ENCODE measurements around the gene TYRO3.
A peak's percentile ranks its signal among the peaks of the same experiment; 100 is the strongest.

The TYRO3 gene

GRCh38 chr15:41564286-41564959 lies 5.4 kb downstream of the TYRO3 start:
- in situ Hi-C loops (cut with MboI; ENCODE audit: low sequenced_read_pairs, unreplicated experiment): no loop called here
- TF ChIP-seq CTCF (IDR thresholded peaks at IDR 0.05; ENCODE audit: borderline replicate concordance, control extremely low read depth, extremely low read depth, insufficient read depth, missing control alignments): no peak
- DNase-seq (ENCODE audit: low spot score): no peak

- DNase-seq (ENCODE audit: low spot score): no peak
- in situ Hi-C loops (cut with MboI; ENCODE audit: low sequenced_read_pairs, unreplicated experiment): no loop called here
- no peak for TF ChIP-seq CTCF (IDR thresholded peaks at IDR 0.05; ENCODE audit: borderline replicate concordance, control extremely low read depth, extremely low read depth, insufficient read depth, missing control alignments)
Measured at GRCh38 chr15:41564960-41565502, 6.0 kb downstream of the TYRO3 start.

- no peak for DNase-seq (ENCODE audit: low spot score)
- in situ Hi-C loops (cut with MboI; ENCODE audit: low sequenced_read_pairs, unreplicated experiment): no loop called here
- TF ChIP-seq CTCF (IDR thresholded peaks at IDR 0.05; ENCODE audit: borderline replicate concordance, control extremely low read depth, extremely low read depth, insufficient read depth, missing control alignments): no peak
Measured at GRCh38 chr15:41565702-41566101, 6.7 kb downstream of the TYRO3 start.

- TF ChIP-seq CTCF (IDR thresholded peaks at IDR 0.05; ENCODE audit: borderline replicate concordance, control extremely low read depth, extremely low read depth, insufficient read depth, missing control alignments): no peak
- DNase-seq (ENCODE audit: low spot score): no peak
- in situ Hi-C loops (cut with MboI; ENCODE audit: low sequenced_read_pairs, unreplicated experiment): no loop called here
Measured at GRCh38 chr15:41566121-41566885, 7.3 kb downstream of the TYRO3 start.

- peak; percentile 4 for DNase-seq (ENCODE audit: low spot score)
- no peak for TF ChIP-seq CTCF (IDR thresholded peaks at IDR 0.05; ENCODE audit: borderline replicate concordance, control extremely low read depth, extremely low read depth, insufficient read depth, missing control alignments)
- in situ Hi-C loops (cut with MboI; ENCODE audit: low sequenced_read_pairs, unreplicated experiment): no loop called here
Measured at GRCh38 chr15:41567261-41567660, 8.2 kb downstream of the TYRO3 start.

- peak; percentile 5 for DNase-seq (ENCODE audit: low spot score)
- TF ChIP-seq CTCF (IDR thresholded peaks at IDR 0.05; ENCODE audit: borderline replicate concordance, control extremely low read depth, extremely low read depth, insufficient read depth, missing control alignments): no peak
- in situ Hi-C loops (cut with MboI; ENCODE audit: low sequenced_read_pairs, unreplicated experiment): no loop called here
Measured at GRCh38 chr15:41567862-41568261, 8.8 kb downstream of the TYRO3 start.

Measured in GM13976 (cell line).